HEK293 (cell line): ENCODE measurements around the gene TCEA2.
"Not testable (repeated sequence)": the region's sequence is repeated elsewhere in the genome, so short reads cannot be mapped to it uniquely, and the experiment has no call there.

ENCODE experiments used
- CTCF ChIA-PET: fragments of 350-600 bp; formaldehyde crosslinking; extraction: SDS; loops from one replicate; lab custom pipeline; 2021; ENCODE audit warnings: antibody characterized with exemption; lab: Yijun Ruan, JAX
- POLR2A ChIA-PET: fragments of 300-600 bp; formaldehyde crosslinking; extraction: SDS; loops from one replicate; lab custom pipeline; 2020; ENCODE audit warnings: antibody characterized with exemption, inconsistent platforms; lab: Yijun Ruan, JAX
- H3K27ac ChIP-seq: fragments of 200-500 bp; sonication (Bioruptor generic); 2 replicates; pipeline ENCODE4 v1.5.1; 2014; ENCODE audit warnings: low read depth, low read length, control low read depth, inconsistent platforms; ENCODE audit errors: extremely low read depth
- H3K36me3 ChIP-seq, 2 experiments: fragments of 200-500 bp in 1 of 2; sonication (Bioruptor generic) in 1 of 2; 1 replicate in 1 of 2; 2 replicates in 1 of 2; pipeline ENCODE4 v1.5.1; 2014 to 2017; ENCODE audit warnings: inconsistent platforms in 2 of 2, low read length in 2 of 2; ENCODE audit not compliant: control insufficient read depth in 2 of 2, insufficient read depth in 1 of 2
- H3K4me1 ChIP-seq: fragments of 200-500 bp; sonication (Bioruptor generic); 2 replicates; pipeline ENCODE4 v1.5.1; 2014; ENCODE audit warnings: mild to moderate bottlenecking, low read length, inconsistent platforms; ENCODE audit not compliant: control insufficient read depth, insufficient read depth
- H3K4me3 ChIP-seq: 2 replicates; pipeline ENCODE4 v1.5.1; 2011; ENCODE audit warnings: low read depth, mild to moderate bottlenecking, control low read depth, low read length, moderate library complexity
- H3K9me3 ChIP-seq: fragments of 200-500 bp; sonication (Bioruptor generic); 2 replicates; pipeline ENCODE4 v1.5.1; 2014; ENCODE audit warnings: low read depth, low read length, inconsistent platforms; ENCODE audit not compliant: control insufficient read depth, insufficient read depth
- GFI1B ChIP-seq: fragments of 450-650 bp; formaldehyde crosslinking; IDR thresholded peaks from 2 replicates; pipeline ENCODE4 v1.5.1; 2016; ENCODE audit warnings: missing biosample characterization, missing genetic modification characterization
- SETDB1 ChIP-seq: IDR thresholded peaks from one replicate; pipeline ENCODE4 v1.6.1; 2017; ENCODE audit warnings: mild to moderate bottlenecking, low read length, moderate library complexity, mixed read lengths; ENCODE audit not compliant: insufficient read length
- TRIM28 ChIP-seq: IDR thresholded peaks from 2 replicates; pipeline ENCODE4 v1.6.1; 2011; ENCODE audit warnings: low read length, control low read depth, borderline replicate concordance
- YY1 ChIP-seq: fragments of 450-650 bp; formaldehyde crosslinking; IDR thresholded peaks from 2 replicates; pipeline ENCODE4 v1.5.1; 2018; ENCODE audit warnings: missing biosample characterization, missing genetic modification characterization
- ZEB2 ChIP-seq: fragments of 450-650 bp; formaldehyde crosslinking; IDR thresholded peaks from 2 replicates; pipeline ENCODE4 v1.5.1; 2016; ENCODE audit warnings: missing biosample characterization, missing genetic modification characterization
- ZNF19 ChIP-seq: fragments of 450-650 bp; formaldehyde crosslinking; IDR thresholded peaks from 2 replicates; pipeline ENCODE4; 2016; ENCODE audit warnings: missing biosample characterization, missing genetic modification characterization, low read depth
- ZNF2 ChIP-seq: fragments of 450-650 bp; formaldehyde crosslinking; IDR thresholded peaks from 2 replicates; pipeline ENCODE4 v1.5.1; 2016; ENCODE audit warnings: missing biosample characterization, missing genetic modification characterization
- ZNF221 ChIP-seq: fragments of 450-650 bp; formaldehyde crosslinking; IDR thresholded peaks from 2 replicates; pipeline ENCODE4 v1.5.1; 2017; ENCODE audit warnings: missing biosample characterization, missing genetic modification characterization, borderline replicate concordance
- ZNF223 ChIP-seq: fragments of 450-650 bp; formaldehyde crosslinking; IDR thresholded peaks from 2 replicates; pipeline ENCODE4 v1.5.1; 2016; ENCODE audit warnings: missing biosample characterization, missing genetic modification characterization
- ZNF350 ChIP-seq: fragments of 450-650 bp; formaldehyde crosslinking; IDR thresholded peaks from 2 replicates; pipeline ENCODE4 v1.5.0; 2017; ENCODE audit warnings: missing biosample characterization, mild to moderate bottlenecking, missing genetic modification characterization
- ZNF416 ChIP-seq: fragments of 450-650 bp; formaldehyde crosslinking; IDR thresholded peaks from 2 replicates; pipeline ENCODE4 v1.5.1; 2016; ENCODE audit warnings: missing biosample characterization, missing genetic modification characterization
- ZNF426 ChIP-seq: fragments of 450-650 bp; formaldehyde crosslinking; IDR thresholded peaks from 2 replicates; pipeline ENCODE4 v1.5.1; 2017; ENCODE audit warnings: missing biosample characterization, missing genetic modification characterization, mild to moderate bottlenecking, inconsistent platforms, moderate library complexity
- ZNF518A ChIP-seq: fragments of 450-650 bp; formaldehyde crosslinking; conservative IDR thresholded peaks from 2 replicates; pipeline ENCODE4 v1.5.1; 2016; ENCODE audit warnings: low read depth, missing biosample characterization, missing genetic modification characterization
- ZNF670 ChIP-seq: fragments of 450-650 bp; formaldehyde crosslinking; IDR thresholded peaks from 2 replicates; pipeline ENCODE4 v1.5.1; 2016; ENCODE audit warnings: missing biosample characterization, missing genetic modification characterization, low read depth
- ZNF707 ChIP-seq: fragments of 450-650 bp; formaldehyde crosslinking; IDR thresholded peaks from 2 replicates; pipeline ENCODE4 v1.5.1; 2016; ENCODE audit warnings: missing biosample characterization, missing genetic modification characterization
- ZNF76 ChIP-seq: fragments of 450-650 bp; formaldehyde crosslinking; IDR thresholded peaks from 2 replicates; pipeline ENCODE4; 2016; ENCODE audit warnings: low read depth, missing biosample characterization, missing genetic modification characterization, borderline replicate concordance
- TF ChIP-seq, protein P1 (sequence below): fragments of 450-650 bp; formaldehyde crosslinking; IDR thresholded peaks from 2 replicates; pipeline ENCODE4 v1.5.1; 2016; ENCODE audit warnings: missing biosample characterization, missing genetic modification characterization

Gene TCEA2

GRCh38 chr20:64084685-64085152, 21.7 kb downstream of the TCEA2 start (continued):
- TF ChIP-seq ZNF518A (tag by site-specific recombination) (no peak), ZNF221 (tag by site-specific recombination) (no peak), GFI1B (no peak), ZNF426 (no peak), ZNF76 (tag by site-specific recombination) (no peak), ZNF707 (tag by site-specific recombination) (no peak), ZNF416 (tag by site-specific recombination) (no peak)

DNA sequence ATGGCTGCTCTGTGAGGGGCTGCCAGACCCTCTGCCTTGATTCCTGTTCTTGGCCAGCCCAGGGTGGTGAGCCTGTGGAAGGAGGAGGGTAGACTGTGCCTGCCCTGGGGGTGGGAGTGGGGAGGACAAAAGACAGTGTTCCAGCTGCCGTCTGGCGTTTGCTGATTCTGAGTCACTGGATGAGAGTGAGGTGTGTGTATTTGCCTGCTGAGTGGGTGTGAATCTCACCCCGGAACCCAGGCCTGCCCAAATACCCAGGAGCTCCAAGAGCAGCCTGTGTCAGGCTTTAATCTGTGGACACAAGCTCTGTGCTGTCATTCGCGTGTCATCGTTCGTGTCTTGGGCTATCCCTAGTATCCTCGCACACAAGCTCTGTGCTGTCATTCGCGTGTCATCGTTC, 23.8 kb downstream of the TCEA2 start:
- CTCF ChIA-PET: interaction anchor here (1.0 to 4.8 kb wide), 4 partner anchors 15 to 107 kb away, joined by 4 to 35 read pairs (median 4); partner anchors contain the start of gene SAMD10

GRCh38 chr20:64087226-64087825, 24.3 kb downstream of the TCEA2 start:
- H3K27ac ChIP-seq, H3K4me1 ChIP-seq, H3K4me3 ChIP-seq, POLR2A ChIA-PET, H3K36me3 ChIP-seq, H3K9me3 ChIP-seq: not testable (repeated sequence)
- peak; percentile 95 for TF ChIP-seq SETDB1
- peak; percentile 62; the same call in 1 of the 2 replicates for TF ChIP-seq TRIM28
- CTCF ChIA-PET: interaction anchor here (1.0 to 2.2 kb wide), 3 partner anchors 14 to 107 kb away, joined by 4 read pairs; partner anchors contain the start of gene SAMD10

More for the DNA sequence above, 23.8 kb downstream of the TCEA2 start:
- no peaks in the 10 kb centered on the region for H3K36me3 ChIP-seq
- TF ChIP-seq ZNF19 (tag by site-specific recombination) (no peak), ZNF221 (tag by site-specific recombination) (no peak), ZNF670 (no peak), ZNF223 (no peak), ZEB2 (tag by site-specific recombination) (no peak), ZNF2 (tag by site-specific recombination) (no peak), ZNF350 (tag by site-specific recombination) (no peak), YY1 (tag by site-specific recombination) (no peak)
- TF ChIP-seq, protein P1, sequence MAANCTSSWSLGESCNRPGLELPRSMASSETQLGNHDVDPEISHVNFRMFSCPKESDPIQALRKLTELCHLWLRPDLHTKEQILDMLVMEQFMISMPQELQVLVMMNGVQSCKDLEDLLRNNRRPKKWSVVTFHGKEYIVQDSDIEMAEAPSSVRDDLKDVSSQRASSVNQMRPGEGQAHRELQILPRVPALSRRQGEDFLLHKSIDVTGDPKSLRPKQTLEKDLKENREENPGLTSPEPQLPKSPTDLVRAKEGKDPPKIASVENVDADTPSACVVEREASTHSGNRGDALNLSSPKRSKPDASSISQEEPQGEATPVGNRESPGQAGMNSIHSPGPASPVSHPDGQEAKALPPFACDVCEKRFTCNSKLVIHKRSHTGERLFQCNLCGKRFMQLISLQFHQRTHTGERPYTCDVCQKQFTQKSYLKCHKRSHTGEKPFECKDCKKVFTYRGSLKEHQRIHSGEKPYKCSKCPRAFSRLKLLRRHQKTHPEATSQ (tag by site-specific recombination): no peak
- TF ChIP-seq, all 188 proteins: peak for 0
- no peak overlapping the region for H3K4me3 ChIP-seq
- no peaks in the 10 kb centered on the region; the same call in 1 of the 2 replicates for H3K4me1 ChIP-seq
- no peak overlapping the region for H3K27ac ChIP-seq
- POLR2A ChIA-PET: no interaction called here
- H3K9me3 ChIP-seq: no peaks in the 10 kb centered on the region

DNA sequence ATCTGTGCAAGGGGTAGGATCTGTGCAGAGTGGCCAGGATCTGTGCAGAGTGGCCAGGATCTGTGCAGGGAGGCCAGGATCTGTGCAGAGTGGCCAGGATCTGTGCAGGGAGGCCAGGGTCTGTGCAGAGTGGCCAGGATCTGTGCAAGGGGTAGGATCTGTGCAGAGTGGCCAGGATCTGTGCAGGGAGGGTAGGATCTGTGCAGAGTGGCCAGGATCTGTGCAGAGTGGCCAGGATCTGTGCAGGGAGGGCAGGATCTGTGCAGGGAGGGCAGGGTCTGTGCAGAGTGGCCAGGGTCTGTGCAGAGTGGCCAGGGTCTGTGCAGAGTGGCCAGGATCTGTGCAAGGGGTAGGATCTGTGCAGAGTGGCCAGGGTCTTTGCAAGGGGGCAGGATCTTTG, 25.6 kb downstream of the TCEA2 start:
- H3K9me3 ChIP-seq, H3K27ac ChIP-seq, H3K36me3 ChIP-seq, H3K4me3 ChIP-seq, POLR2A ChIA-PET, H3K4me1 ChIP-seq: not testable (repeated sequence)
- CTCF ChIA-PET: interaction anchor here (0.6 to 2.9 kb wide), 2 partner anchors 32 to 48 kb away, joined by 3 to 10 read pairs; no protein-coding TSS in a partner anchor
